Measurements from ENCODE around the gene ELMO1.

The ELMO1 gene

DNA sequence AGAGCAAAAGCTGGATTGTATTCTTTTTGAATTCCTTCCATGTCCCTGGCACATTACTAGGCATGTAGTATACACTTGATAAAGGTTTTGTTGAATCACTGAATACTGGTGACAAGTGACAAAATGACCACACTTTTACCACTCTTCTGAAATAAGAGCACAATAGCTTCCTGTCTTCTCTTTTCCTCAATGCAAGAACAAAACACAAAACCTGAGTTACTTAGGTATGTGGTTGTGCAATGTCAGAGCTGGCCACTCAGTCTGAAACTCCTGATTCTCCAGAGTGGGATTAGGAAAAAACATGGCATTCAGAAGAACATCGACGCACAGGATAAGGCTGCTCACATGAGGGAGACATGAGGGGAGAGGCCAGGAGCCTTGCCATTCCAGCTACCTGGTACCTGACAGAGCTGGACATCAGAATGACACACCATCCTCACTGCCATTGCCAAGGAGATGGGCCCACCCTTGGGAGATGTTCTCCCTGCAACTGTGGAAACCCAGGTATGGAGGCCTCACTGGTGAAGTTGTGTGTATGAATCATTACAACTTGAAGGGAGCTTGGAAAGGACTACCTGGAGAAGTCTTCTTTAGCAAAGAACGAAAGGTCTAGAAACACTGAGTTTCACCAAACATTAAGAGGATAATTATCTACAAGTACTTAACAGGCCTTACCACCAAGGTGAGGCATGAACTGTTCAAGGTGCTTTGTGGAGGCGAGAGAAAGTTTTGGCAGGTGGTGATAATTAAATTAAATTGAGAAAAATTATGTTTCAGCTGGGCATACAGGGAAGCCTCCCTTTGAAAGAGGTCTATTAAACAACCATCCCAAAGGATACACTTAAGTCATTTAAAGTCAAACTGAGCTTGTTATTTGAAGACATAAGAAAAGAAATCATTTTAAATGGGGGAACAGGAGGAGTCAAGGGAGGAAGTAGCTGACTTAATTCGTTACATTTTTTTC lies 477.8 kb downstream of the ELMO1 start:
- Histone ChIP-seq H3K4ac (ENCODE audit: low read depth, low read length) (no peak overlapping the region), H3K4me2 (ENCODE audit: low read length) (no peak overlapping the region), H3K36me3 (ENCODE audit: control insufficient read depth, insufficient read depth, low read length) (no peaks in the 10 kb centered on the region), H2BK120ac (ENCODE audit: low read depth, low read length) (no peak overlapping the region), H3K27ac (ENCODE audit: low read depth, low read length) (no peak overlapping the region), H3K4me3 (ENCODE audit: low read length) (no peak overlapping the region), H2AK5ac (ENCODE audit: low read length) (no peak overlapping the region), H3K23ac (ENCODE audit: low read length) (no peak overlapping the region), H4K8ac (ENCODE audit: low read depth, low read length) (no peak overlapping the region), H2BK5ac (ENCODE audit: low read length) (no peak overlapping the region), H3K4me1 (ENCODE audit: control insufficient read depth, low read depth, low read length) (no peaks in the 10 kb centered on the region), H3K18ac (ENCODE audit: low read length) (no peak overlapping the region), H3K79me2 (ENCODE audit: control insufficient read depth, insufficient read depth, low read length) (no peaks in the 10 kb centered on the region), H3K79me1 (ENCODE audit: low read length) (no peaks in the 10 kb centered on the region), H2BK15ac (replicated peaks; ENCODE audit: low read depth) (no peak overlapping the region), H4K5ac (ENCODE audit: low read length) (no peak overlapping the region), H3K27me3 (ENCODE audit: insufficient read depth, low read length, poor library complexity) (no peaks in the 10 kb centered on the region), H3K9ac (ENCODE audit: low read length) (no peak overlapping the region), H3K56ac (ENCODE audit: low read length) (no peak overlapping the region)
- no peak for DNase-seq
- WGBS (ENCODE audit: extremely low coverage, insufficient coverage, low lambda C conversion rate) = no CpG with 5 or more reads among the region's 5 CpGs

DNA sequence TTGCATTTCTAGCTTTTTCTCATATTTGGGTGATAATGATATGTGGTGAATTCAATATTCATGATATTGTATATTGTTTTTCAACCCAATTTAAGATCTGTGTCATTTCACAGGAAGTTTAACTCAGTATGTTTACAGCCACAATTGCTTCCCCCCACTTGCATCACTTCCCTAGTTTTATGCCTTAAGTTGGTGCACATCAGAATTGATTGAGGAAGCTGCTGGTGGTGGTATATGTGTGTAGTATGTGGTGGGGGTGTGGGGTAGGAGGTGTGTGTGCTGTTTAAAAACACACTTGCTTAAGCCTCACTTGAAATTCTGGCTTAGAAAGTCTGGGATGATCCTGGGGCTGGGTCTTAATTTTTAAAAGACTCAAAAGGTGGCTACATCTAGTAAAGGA lies 479.3 kb downstream of the ELMO1 start:
- Histone ChIP-seq H3K4me1 (ENCODE audit: control insufficient read depth, low read depth, low read length) (no peaks in the 10 kb centered on the region), H2BK120ac (ENCODE audit: low read depth, low read length) (no peak overlapping the region), H3K79me1 (ENCODE audit: low read length) (no peaks in the 10 kb centered on the region), H3K9ac (ENCODE audit: low read length) (no peak overlapping the region), H3K36me3 (ENCODE audit: control insufficient read depth, insufficient read depth, low read length) (no peaks in the 10 kb centered on the region), H2BK5ac (ENCODE audit: low read length) (no peak overlapping the region), H3K18ac (ENCODE audit: low read length) (no peak overlapping the region), H2BK15ac (replicated peaks; ENCODE audit: low read depth) (no peak overlapping the region), H3K56ac (ENCODE audit: low read length) (no peak overlapping the region), H2AK5ac (ENCODE audit: low read length) (no peak overlapping the region), H3K79me2 (ENCODE audit: control insufficient read depth, insufficient read depth, low read length) (no peaks in the 10 kb centered on the region), H3K4me2 (ENCODE audit: low read length) (no peak overlapping the region), H3K27ac (ENCODE audit: low read depth, low read length) (no peak overlapping the region), H3K4ac (ENCODE audit: low read depth, low read length) (no peak overlapping the region), H4K8ac (ENCODE audit: low read depth, low read length) (no peak overlapping the region), H4K5ac (ENCODE audit: low read length) (no peak overlapping the region), H3K23ac (ENCODE audit: low read length) (no peak overlapping the region), H3K4me3 (ENCODE audit: low read length) (no peak overlapping the region), H3K27me3 (ENCODE audit: insufficient read depth, low read length, poor library complexity) (no peaks in the 10 kb centered on the region)
- DNase-seq = no peak

DNA sequence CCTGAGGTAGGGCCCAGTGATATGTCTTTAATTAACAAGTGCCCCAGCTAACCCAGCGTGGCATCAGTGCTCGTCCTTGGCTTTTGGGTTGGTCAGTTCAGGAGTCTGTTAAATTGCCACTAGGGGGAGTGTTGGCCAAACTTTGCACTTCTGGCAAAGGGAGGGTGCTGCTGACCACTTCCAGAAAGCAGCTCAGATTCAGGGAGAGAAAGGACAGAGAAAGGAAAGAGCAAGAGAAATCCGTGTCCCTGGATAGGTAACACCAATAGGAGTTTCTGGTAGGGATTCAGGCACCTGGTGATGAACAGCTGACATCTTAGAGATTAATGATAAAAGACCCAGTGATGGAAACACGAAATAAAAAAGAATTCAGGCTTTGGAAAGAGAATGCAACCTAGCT lies 481.3 kb downstream of the ELMO1 start:
- Histone ChIP-seq H2BK5ac (ENCODE audit: low read length) (no peak overlapping the region), H4K5ac (ENCODE audit: low read length) (no peak overlapping the region), H2BK120ac (ENCODE audit: low read depth, low read length) (no peak overlapping the region), H3K27me3 (ENCODE audit: insufficient read depth, low read length, poor library complexity) (no peaks in the 10 kb centered on the region), H3K56ac (ENCODE audit: low read length) (no peak overlapping the region), H4K8ac (ENCODE audit: low read depth, low read length) (no peak overlapping the region), H2BK15ac (replicated peaks; ENCODE audit: low read depth) (no peak overlapping the region), H3K4ac (ENCODE audit: low read depth, low read length) (no peak overlapping the region), H3K79me2 (ENCODE audit: control insufficient read depth, insufficient read depth, low read length) (no peaks in the 10 kb centered on the region), H3K23ac (ENCODE audit: low read length) (no peak overlapping the region), H3K4me3 (ENCODE audit: low read length) (no peak overlapping the region), H3K4me1 (ENCODE audit: control insufficient read depth, low read depth, low read length) (no peaks in the 10 kb centered on the region), H3K9ac (ENCODE audit: low read length) (no peak overlapping the region), H3K27ac (ENCODE audit: low read depth, low read length) (no peak overlapping the region), H3K79me1 (ENCODE audit: low read length) (no peaks in the 10 kb centered on the region), H3K18ac (ENCODE audit: low read length) (no peak overlapping the region), H3K4me2 (ENCODE audit: low read length) (no peak overlapping the region), H3K36me3 (ENCODE audit: control insufficient read depth, insufficient read depth, low read length) (no peaks in the 10 kb centered on the region), H2AK5ac (ENCODE audit: low read length) (no peak overlapping the region)
- peak; percentile 90 for DNase-seq
- no CpG with 5 or more reads among the region's 4 CpGs for WGBS (ENCODE audit: extremely low coverage, insufficient coverage, low lambda C conversion rate)

DNA sequence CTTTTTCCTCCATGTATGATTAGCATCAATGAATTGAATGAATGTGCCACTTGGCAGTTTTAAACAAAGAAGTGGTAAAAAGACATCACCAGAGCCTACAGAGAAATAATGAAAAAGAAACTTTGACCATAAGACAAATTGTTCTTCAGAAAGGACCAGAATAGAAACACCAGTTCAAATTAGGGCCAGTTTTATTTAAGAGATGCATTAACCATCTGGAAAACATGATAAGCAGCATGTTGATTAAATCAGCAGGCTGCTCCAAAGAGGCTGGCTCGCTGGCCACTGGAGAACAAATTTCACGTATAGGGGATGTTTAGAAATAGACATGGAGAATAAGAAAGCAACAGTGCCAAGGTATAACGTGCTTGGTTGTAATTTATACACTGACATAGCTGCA lies 482.0 kb downstream of the ELMO1 start:
- Histone ChIP-seq H3K79me2 (ENCODE audit: control insufficient read depth, insufficient read depth, low read length) (no peaks in the 10 kb centered on the region), H2BK120ac (ENCODE audit: low read depth, low read length) (no peak overlapping the region), H3K9ac (ENCODE audit: low read length) (no peak overlapping the region), H3K79me1 (ENCODE audit: low read length) (no peaks in the 10 kb centered on the region), H3K4ac (ENCODE audit: low read depth, low read length) (no peak overlapping the region), H3K4me1 (ENCODE audit: control insufficient read depth, low read depth, low read length) (peaks cover 3% of the 10 kb centered on the region), H3K27ac (ENCODE audit: low read depth, low read length) (no peak overlapping the region), H4K5ac (ENCODE audit: low read length) (no peak overlapping the region), H2BK15ac (replicated peaks; ENCODE audit: low read depth) (no peak overlapping the region), H3K4me2 (ENCODE audit: low read length) (no peak overlapping the region), H3K27me3 (ENCODE audit: insufficient read depth, low read length, poor library complexity) (no peaks in the 10 kb centered on the region), H4K8ac (ENCODE audit: low read depth, low read length) (no peak overlapping the region), H3K4me3 (ENCODE audit: low read length) (no peak overlapping the region), H3K36me3 (ENCODE audit: control insufficient read depth, insufficient read depth, low read length) (no peaks in the 10 kb centered on the region), H3K18ac (ENCODE audit: low read length) (no peak overlapping the region), H2AK5ac (ENCODE audit: low read length) (no peak overlapping the region), H3K23ac (ENCODE audit: low read length) (no peak overlapping the region), H3K56ac (ENCODE audit: low read length) (no peak overlapping the region), H2BK5ac (ENCODE audit: low read length) (no peak overlapping the region)
- DNase-seq = no peak
- WGBS (ENCODE audit: extremely low coverage, insufficient coverage, low lambda C conversion rate) = no CpG with 5 or more reads among the region's 3 CpGs

DNA sequence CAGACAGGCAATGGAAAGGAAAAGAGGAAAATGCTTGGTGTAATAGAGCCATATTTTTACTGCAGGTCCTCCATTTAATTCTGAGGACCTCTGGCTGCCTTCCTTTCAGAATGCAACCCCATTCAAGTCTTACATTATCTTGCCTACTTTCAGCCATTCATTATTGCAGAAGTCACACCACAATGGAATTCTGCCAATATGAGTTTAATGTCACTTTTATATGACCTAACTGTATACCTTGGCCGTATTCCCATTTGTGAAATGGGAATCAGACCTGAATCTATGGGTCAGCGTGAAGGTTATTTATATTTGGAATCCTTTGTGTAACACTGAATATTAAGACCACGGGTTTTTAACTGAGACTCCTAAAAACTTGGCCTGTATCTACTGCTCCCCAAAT lies 482.6 kb downstream of the ELMO1 start:
- H3K27me3 ChIP-seq (ENCODE audit: insufficient read depth, low read length, poor library complexity) = no peaks in the 10 kb centered on the region
- no peak overlapping the region for H3K4ac ChIP-seq (ENCODE audit: low read depth, low read length)
- H4K8ac ChIP-seq (ENCODE audit: low read depth, low read length) = no peak overlapping the region
- H3K4me3 ChIP-seq (ENCODE audit: low read length) = no peak overlapping the region
- H2BK15ac ChIP-seq (replicated peaks; ENCODE audit: low read depth) = no peak overlapping the region
- H3K79me2 ChIP-seq (ENCODE audit: control insufficient read depth, insufficient read depth, low read length) = no peaks in the 10 kb centered on the region
- peak overlapping the region; percentile 18 for H3K18ac ChIP-seq (ENCODE audit: low read length)
- no CpG with 5 or more reads among the region's 3 CpGs for WGBS (ENCODE audit: extremely low coverage, insufficient coverage, low lambda C conversion rate)
- H2AK5ac ChIP-seq (ENCODE audit: low read length) = no peak overlapping the region
- H3K56ac ChIP-seq (ENCODE audit: low read length) = no peak overlapping the region
- no peak overlapping the region for H3K9ac ChIP-seq (ENCODE audit: low read length)
- no peaks in the 10 kb centered on the region for H3K79me1 ChIP-seq (ENCODE audit: low read length)
- H3K4me2 ChIP-seq (ENCODE audit: low read length) = no peak overlapping the region
- no peak overlapping the region for H3K23ac ChIP-seq (ENCODE audit: low read length)
- H2BK120ac ChIP-seq (ENCODE audit: low read depth, low read length) = no peak overlapping the region
- peaks cover 3% of the 10 kb centered on the region for H3K4me1 ChIP-seq (ENCODE audit: control insufficient read depth, low read depth, low read length)
- H3K27ac ChIP-seq (ENCODE audit: low read depth, low read length) = no peak overlapping the region
- no peaks in the 10 kb centered on the region for H3K36me3 ChIP-seq (ENCODE audit: control insufficient read depth, insufficient read depth, low read length)
- DNase-seq = no peak
- no peak overlapping the region for H4K5ac ChIP-seq (ENCODE audit: low read length)
- H2BK5ac ChIP-seq (ENCODE audit: low read length) = no peak overlapping the region

DNA sequence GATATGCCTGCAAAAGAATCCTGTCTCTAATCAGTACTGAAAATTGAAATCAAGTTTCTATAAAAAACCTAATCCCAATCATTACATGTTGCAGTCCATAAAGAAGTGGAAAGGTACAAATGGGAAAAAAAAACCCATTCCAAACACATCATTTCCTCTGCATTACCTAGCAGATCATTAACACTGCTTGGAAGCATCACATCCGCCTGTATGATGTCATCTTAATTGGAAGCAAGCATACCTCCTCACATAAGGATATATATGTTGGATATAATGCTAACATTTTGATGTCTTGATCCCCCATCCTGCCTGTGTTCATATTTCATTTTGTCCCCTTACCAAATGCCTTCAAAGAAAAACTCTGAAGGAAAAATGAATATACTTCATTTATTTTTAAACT lies 483.0 kb downstream of the ELMO1 start:
- DNase-seq = no peak
- H4K5ac ChIP-seq (ENCODE audit: low read length) = no peak overlapping the region
- H3K4ac ChIP-seq (ENCODE audit: low read depth, low read length) = no peak overlapping the region
- no peak overlapping the region for H3K18ac ChIP-seq (ENCODE audit: low read length)
- H3K79me1 ChIP-seq (ENCODE audit: low read length) = no peaks in the 10 kb centered on the region
- no peak overlapping the region for H4K8ac ChIP-seq (ENCODE audit: low read depth, low read length)
- H3K9ac ChIP-seq (ENCODE audit: low read length) = no peak overlapping the region
- H2AK5ac ChIP-seq (ENCODE audit: low read length) = no peak overlapping the region
- no peaks in the 10 kb centered on the region for H3K79me2 ChIP-seq (ENCODE audit: control insufficient read depth, insufficient read depth, low read length)
- H2BK120ac ChIP-seq (ENCODE audit: low read depth, low read length) = no peak overlapping the region
- H3K4me1 ChIP-seq (ENCODE audit: control insufficient read depth, low read depth, low read length) = peaks cover 3% of the 10 kb centered on the region
- H3K27me3 ChIP-seq (ENCODE audit: insufficient read depth, low read length, poor library complexity) = no peaks in the 10 kb centered on the region
- no peak overlapping the region for H3K56ac ChIP-seq (ENCODE audit: low read length)
- no CpG with 5 or more reads among the region's 1 CpG for WGBS (ENCODE audit: extremely low coverage, insufficient coverage, low lambda C conversion rate)
- no peaks in the 10 kb centered on the region for H3K36me3 ChIP-seq (ENCODE audit: control insufficient read depth, insufficient read depth, low read length)
- H3K4me3 ChIP-seq (ENCODE audit: low read length) = no peak overlapping the region
- H3K4me2 ChIP-seq (ENCODE audit: low read length) = no peak overlapping the region
- H2BK5ac ChIP-seq (ENCODE audit: low read length) = no peak overlapping the region
- no peak overlapping the region for H2BK15ac ChIP-seq (replicated peaks; ENCODE audit: low read depth)
- no peak overlapping the region for H3K27ac ChIP-seq (ENCODE audit: low read depth, low read length)
- no peak overlapping the region for H3K23ac ChIP-seq (ENCODE audit: low read length)
